ENCODE data around the gene PEX14. TPM values are rescaled to one million over a fixed set of nuclear protein-coding genes. Genes with fewer than 3 reads are reported as not detected.

The PEX14 gene
- total RNA-seq, 1 donor from 2014 or later: 21.6 TPM

DNA sequence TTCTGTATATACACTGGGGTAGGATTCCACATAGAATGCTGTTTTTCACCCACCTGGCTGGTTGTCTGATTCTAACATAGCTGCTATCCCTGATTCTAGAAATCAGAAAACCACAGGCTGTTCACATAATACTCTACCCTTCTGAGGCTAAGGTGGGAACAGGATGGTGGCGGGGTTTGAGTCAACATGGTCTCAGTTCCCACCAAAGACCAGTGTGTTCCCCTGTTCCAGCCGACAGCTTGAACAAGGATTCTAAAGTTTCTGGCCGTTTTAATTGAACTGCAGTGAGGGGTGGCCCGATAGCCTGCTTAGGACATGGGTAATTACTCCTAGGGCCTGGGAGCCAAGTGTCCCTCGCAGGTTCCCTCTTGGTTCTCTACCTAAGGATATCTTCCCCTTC lies 38.4 kb downstream of the PEX14 start:
- DNase-seq (ENCODE audit: extremely low spot score in 2 of 2): no peak
- H3K4me1 ChIP-seq: peaks cover 55% of the 10 kb centered on the region
- no peaks in the 10 kb centered on the region for H3K36me3 ChIP-seq
- TF ChIP-seq, protein P1, sequence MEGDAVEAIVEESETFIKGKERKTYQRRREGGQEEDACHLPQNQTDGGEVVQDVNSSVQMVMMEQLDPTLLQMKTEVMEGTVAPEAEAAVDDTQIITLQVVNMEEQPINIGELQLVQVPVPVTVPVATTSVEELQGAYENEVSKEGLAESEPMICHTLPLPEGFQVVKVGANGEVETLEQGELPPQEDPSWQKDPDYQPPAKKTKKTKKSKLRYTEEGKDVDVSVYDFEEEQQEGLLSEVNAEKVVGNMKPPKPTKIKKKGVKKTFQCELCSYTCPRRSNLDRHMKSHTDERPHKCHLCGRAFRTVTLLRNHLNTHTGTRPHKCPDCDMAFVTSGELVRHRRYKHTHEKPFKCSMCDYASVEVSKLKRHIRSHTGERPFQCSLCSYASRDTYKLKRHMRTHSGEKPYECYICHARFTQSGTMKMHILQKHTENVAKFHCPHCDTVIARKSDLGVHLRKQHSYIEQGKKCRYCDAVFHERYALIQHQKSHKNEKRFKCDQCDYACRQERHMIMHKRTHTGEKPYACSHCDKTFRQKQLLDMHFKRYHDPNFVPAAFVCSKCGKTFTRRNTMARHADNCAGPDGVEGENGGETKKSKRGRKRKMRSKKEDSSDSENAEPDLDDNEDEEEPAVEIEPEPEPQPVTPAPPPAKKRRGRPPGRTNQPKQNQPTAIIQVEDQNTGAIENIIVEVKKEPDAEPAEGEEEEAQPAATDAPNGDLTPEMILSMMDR (IDR thresholded peaks at IDR 0.05): no peak
- TF ChIP-seq POLR2A (IDR thresholded peaks at IDR 0.05): no peak
- TF ChIP-seq POLR2AphosphoS5 (IDR thresholded peaks at IDR 0.05; ENCODE audit: insufficient read depth in 1 of 2, low read depth in 1 of 2): no peak
- H3K27ac ChIP-seq: no peak overlapping the region
- no peak overlapping the region for H3K4me3 ChIP-seq
- H3K27me3 ChIP-seq: no peaks in the 10 kb centered on the region
- H3K9me3 ChIP-seq: no peaks in the 10 kb centered on the region
- intact Hi-C loops (cut with DNase I): no loop called here

DNA sequence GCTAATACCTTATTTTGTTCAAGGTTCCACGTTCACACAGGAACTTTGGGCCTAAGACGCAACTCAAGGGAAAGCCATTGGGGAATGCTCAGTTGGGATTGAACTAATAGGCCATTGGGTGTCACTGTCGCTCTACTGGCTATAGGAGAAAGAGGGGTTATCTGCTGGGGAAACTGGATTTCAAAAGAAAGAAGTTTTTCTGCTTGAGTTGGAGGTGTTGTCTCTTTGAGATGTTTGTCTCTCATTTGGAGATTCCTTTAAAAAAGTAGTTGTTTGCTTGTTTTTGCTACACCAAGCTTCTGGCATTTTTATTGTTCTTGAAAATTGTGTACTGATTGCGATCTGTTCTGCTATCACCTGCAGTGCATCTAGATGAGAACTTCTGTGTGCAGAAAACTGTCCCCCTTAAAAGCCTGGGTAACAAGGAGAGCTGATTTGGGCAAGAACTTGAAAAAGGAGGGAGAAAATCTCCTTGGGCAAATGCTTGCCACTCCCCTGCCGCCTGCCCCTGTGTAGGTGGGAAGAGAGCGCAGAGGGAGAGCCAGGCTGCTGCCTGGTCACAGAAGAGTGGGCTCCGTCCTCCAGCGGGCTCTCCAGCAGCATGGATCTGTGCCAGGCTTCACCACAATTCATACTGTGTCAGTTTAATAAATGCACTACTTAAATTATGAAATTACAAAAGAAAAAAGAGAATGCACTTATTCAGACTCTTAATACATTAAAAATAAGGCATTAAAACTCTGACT lies 39.9 kb downstream of the PEX14 start:
- DNase-seq (ENCODE audit: extremely low spot score in 2 of 2): no peak
- Histone ChIP-seq H3K4me3 (no peak overlapping the region), H3K27me3 (no peaks in the 10 kb centered on the region), H3K27ac (no peak overlapping the region), H3K9me3 (no peaks in the 10 kb centered on the region), H3K4me1 (peaks cover 52% of the 10 kb centered on the region), H3K36me3 (no peaks in the 10 kb centered on the region)
- intact Hi-C loops (cut with DNase I): loop anchor here (2.0 kb wide), 1 partner anchor 352 kb away; no protein-coding TSS in a partner anchor
- no peak for TF ChIP-seq POLR2AphosphoS5 (IDR thresholded peaks at IDR 0.05; ENCODE audit: insufficient read depth in 1 of 2, low read depth in 1 of 2)
- TF ChIP-seq, protein P1 (IDR thresholded peaks at IDR 0.05): peak in 1 of 3 experiments; percentile 26

DNA sequence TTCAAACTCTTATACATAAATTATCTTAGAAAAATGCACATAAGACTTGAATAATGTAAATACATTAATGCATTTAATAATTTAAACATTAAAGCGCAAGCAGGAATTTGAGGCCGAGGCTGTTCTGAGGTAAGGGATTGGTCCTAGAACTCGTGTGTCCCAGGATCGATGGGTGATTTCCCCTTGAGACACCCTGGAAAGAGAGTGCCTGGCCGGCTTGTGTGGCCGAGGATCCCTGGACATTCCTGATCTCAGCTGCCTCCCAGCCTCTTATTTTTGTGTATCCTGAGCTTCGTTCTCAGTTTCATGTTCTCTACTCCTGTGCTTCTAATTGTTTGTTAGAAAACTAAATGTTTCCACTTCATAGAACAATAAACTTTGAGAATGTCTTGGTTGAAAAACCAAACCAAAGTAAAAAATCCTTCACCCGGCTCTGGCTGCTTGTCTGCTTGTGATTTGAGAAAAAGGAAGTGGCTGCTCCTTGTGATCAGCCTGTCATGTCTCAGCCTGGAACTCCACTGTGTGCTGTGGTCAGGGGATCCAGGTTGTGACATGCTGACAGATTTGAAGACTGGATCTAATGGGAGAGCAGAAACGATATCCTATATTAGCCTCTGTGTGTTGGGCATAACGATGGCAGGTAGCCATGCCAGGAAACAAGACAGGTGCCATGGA lies 40.7 kb downstream of the PEX14 start:
- no peak for TF ChIP-seq POLR2A (IDR thresholded peaks at IDR 0.05)
- no peak for TF ChIP-seq POLR2AphosphoS5 (IDR thresholded peaks at IDR 0.05; ENCODE audit: insufficient read depth in 1 of 2, low read depth in 1 of 2)
- TF ChIP-seq, protein P1 (IDR thresholded peaks at IDR 0.05): no peak
- no peaks in the 10 kb centered on the region for H3K36me3 ChIP-seq
- H3K4me1 ChIP-seq: peaks cover 44% of the 10 kb centered on the region
- H3K27ac ChIP-seq: no peak overlapping the region
- no peaks in the 10 kb centered on the region for H3K27me3 ChIP-seq
- H3K4me3 ChIP-seq: no peak overlapping the region
- no peaks in the 10 kb centered on the region for H3K9me3 ChIP-seq
- intact Hi-C loops (cut with DNase I): loop anchor here (2.0 kb wide), 1 partner anchor 351 kb away; no protein-coding TSS in a partner anchor
- no peak for DNase-seq (ENCODE audit: extremely low spot score in 2 of 2)

DNA sequence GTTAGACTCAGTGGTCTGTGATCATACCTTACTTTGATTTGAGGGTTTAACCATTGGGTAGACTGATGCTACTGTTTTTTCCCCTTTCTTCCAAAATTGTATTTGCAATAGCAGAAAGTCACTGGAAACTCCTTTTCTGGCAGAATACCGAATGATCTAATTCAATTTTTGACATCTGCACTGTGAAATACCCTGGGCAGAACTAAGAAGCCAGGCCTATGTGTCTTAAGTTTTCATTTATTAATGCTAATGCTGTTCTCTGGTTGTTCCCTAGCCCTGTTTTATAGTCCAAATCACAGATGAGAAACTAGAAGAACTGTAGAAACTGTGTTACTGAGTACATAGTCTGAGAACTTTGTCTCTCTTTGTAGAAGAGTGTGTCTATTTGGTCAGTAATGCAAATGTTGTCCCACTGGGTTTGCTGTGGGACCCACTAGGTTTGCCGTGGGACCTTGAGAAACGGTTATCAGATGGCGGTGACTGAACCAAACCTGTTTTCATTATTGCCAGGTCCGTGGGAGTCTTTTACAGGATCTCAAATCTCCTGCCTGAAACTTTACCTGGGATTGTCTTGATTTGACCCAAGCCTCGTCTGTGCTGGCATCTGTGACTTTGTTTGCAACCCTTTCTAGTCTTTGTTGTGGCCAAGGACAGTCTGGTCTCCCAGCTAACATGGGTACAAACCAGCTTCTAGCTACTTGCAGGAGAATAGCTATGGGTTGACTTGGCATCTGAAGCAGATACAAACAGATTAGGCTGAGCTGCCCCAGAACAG lies 41.4 kb downstream of the PEX14 start:
- no peaks in the 10 kb centered on the region for H3K9me3 ChIP-seq
- H3K27me3 ChIP-seq: no peaks in the 10 kb centered on the region
- intact Hi-C loops (cut with DNase I): loop anchor here (2.0 kb wide), 1 partner anchor 351 kb away; no protein-coding TSS in a partner anchor
- H3K27ac ChIP-seq: no peak overlapping the region
- no peak for DNase-seq (ENCODE audit: extremely low spot score in 2 of 2)
- TF ChIP-seq POLR2AphosphoS5 (IDR thresholded peaks at IDR 0.05; ENCODE audit: insufficient read depth in 1 of 2, low read depth in 1 of 2) (no peak), POLR2A (IDR thresholded peaks at IDR 0.05) (no peak)
- no peaks in the 10 kb centered on the region for H3K36me3 ChIP-seq
- peaks cover 37% of the 10 kb centered on the region for H3K4me1 ChIP-seq
- H3K4me3 ChIP-seq: no peak overlapping the region

DNA sequence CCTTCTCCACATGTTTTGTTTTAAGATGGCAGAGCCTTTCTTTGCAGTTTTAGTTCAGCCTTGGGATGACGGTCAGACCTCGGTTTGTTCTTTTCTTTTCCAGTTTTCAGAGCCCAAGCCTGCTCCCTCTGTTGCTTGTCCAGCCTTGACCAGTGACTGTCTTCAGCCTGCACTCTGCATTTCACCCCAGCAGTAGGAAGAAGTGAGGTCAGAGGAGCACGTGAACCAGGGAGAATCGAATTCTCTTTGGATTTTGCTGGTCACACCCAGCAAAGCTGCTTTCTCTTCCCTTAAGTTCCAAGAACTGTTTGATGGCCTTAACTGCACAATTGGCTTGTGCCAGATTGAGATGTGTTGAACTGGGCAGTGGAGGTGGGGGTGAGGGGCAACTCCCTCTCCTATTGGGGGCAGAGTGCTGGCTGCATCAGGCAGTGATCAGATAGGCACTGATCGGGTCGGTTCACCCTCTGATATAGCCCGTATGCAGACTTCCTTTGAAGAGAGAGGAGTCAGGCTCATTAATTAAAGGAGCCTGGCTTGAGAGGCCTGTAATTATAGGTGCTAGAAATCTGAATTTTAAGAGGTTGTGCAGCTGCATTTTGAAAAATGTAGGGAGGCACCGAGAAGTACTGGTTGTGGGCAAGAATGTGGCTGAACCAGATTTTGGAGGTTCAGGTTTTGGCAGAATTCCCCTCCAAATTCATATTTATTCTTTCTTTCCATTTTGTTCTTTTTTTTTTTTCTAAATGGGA lies 42.4 kb downstream of the PEX14 start:
- intact Hi-C loops (cut with DNase I): no loop called here
- H3K9me3 ChIP-seq: no peaks in the 10 kb centered on the region
- H3K36me3 ChIP-seq: no peaks in the 10 kb centered on the region
- H3K27ac ChIP-seq: no peak overlapping the region
- no peak for DNase-seq (ENCODE audit: extremely low spot score in 2 of 2)
- peaks cover 28% of the 10 kb centered on the region for H3K4me1 ChIP-seq
- TF ChIP-seq POLR2A (IDR thresholded peaks at IDR 0.05): no peak
- TF ChIP-seq, protein P1 (IDR thresholded peaks at IDR 0.05): no peak
- TF ChIP-seq POLR2AphosphoS5 (IDR thresholded peaks at IDR 0.05; ENCODE audit: insufficient read depth in 1 of 2, low read depth in 1 of 2): no peak
- no peaks in the 10 kb centered on the region for H3K27me3 ChIP-seq
- no peak overlapping the region for H3K4me3 ChIP-seq
